GM12891 (cell line): ENCODE results near the gene CREB3L2.

ENCODE experiments used
- PAX5 ChIP-seq: IDR thresholded peaks from 2 replicates; pipeline ENCODE4 v1.6.1; 2011; ENCODE audit warnings: low read length, moderate library complexity, mild to moderate bottlenecking; ENCODE audit not compliant: insufficient read depth, severe bottlenecking
- POLR2A ChIP-seq: IDR thresholded peaks from 2 replicates; pipeline ENCODE4 v1.6.1; 2011; ENCODE audit warnings: low read depth, low read length, control low read depth
- POLR2AphosphoS5 ChIP-seq: IDR thresholded peaks from 2 replicates; pipeline ENCODE4 v1.6.1; 2011; ENCODE audit warnings: low read depth, low read length, control low read depth
- TAF1 ChIP-seq: IDR thresholded peaks from 2 replicates; pipeline ENCODE4 v1.6.1; 2011; ENCODE audit warnings: low read depth, low read length, control low read depth

DNA sequence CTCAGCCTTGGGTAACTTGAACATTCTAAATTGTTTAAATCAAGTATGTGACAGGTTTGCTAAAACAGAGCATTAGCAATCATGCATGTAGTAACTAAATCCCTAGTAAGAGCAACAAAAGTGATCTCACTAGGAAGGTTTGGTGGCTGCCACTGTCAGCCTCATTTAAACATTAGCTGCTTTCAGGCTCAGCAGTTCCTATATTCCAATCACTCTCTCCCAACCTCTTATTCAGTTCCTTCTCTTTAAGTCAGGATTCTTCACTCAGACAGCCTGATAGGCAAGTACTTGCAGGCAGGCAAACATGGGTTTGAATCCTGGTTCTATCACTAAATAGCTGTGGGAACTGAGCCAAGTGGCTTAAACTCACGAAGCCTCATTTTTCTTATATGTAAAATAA, 3.6 kb downstream of the CREB3L2 start:
- no peak for TF ChIP-seq POLR2AphosphoS5
- no peak for TF ChIP-seq TAF1
- no peak for TF ChIP-seq POLR2A
- no peak for TF ChIP-seq PAX5
